ENCODE results near the gene KHDC3L.
"Not testable (repeated sequence)": the region's sequence is repeated elsewhere in the genome, so short reads cannot be mapped to it uniquely, and the experiment has no call there.

Gene KHDC3L

GRCh38 chr6:73368675-73369074 is 6.2 kb downstream of the KHDC3L start:
- H3K4me1 ChIP-seq (ENCODE audit: control insufficient read depth in 5 of 5, insufficient read depth in 5 of 5, low read length in 5 of 5), result no peaks in the 10 kb centered on the region
- no peaks in the 10 kb centered on the region for H3K27me3 ChIP-seq (ENCODE audit: control insufficient read depth in 5 of 5, insufficient read depth in 4 of 5, low read length in 5 of 5)
- peaks cover 0 to 13% (median 10%) of the 10 kb centered on the region in 5 donors for H3K9me3 ChIP-seq (ENCODE audit: control insufficient read depth in 5 of 5, low read length in 5 of 5)
- H3K27ac ChIP-seq (ENCODE audit: low read depth, low read length), result no peak overlapping the region
- no peaks in the 10 kb centered on the region for H3K36me3 ChIP-seq (ENCODE audit: control insufficient read depth in 5 of 5, insufficient read depth in 5 of 5, low read length in 5 of 5)
- no peak overlapping the region for H3K4me3 ChIP-seq (ENCODE audit: low read depth in 1 of 5, low read length in 5 of 5)
- H3K9ac ChIP-seq (ENCODE audit: low read length in 5 of 5), result no peak overlapping the region

GRCh38 chr6:73369157-73369556 is 6.7 kb downstream of the KHDC3L start:
- Histone ChIP-seq H3K36me3 (ENCODE audit: control insufficient read depth in 5 of 5, insufficient read depth in 5 of 5, low read length in 5 of 5) (no peaks in the 10 kb centered on the region), H3K9me3 (ENCODE audit: control insufficient read depth in 5 of 5, low read length in 5 of 5) (peaks cover 0 to 13% (median 10%) of the 10 kb centered on the region in 5 donors), H3K4me3 (ENCODE audit: low read depth in 1 of 5, low read length in 5 of 5) (no peak overlapping the region), H3K9ac (ENCODE audit: low read length in 5 of 5) (no peak overlapping the region), H3K4me1 (ENCODE audit: control insufficient read depth in 5 of 5, insufficient read depth in 5 of 5, low read length in 5 of 5) (no peaks in the 10 kb centered on the region), H3K27ac (ENCODE audit: low read depth, low read length) (no peak overlapping the region), H3K27me3 (ENCODE audit: control insufficient read depth in 5 of 5, insufficient read depth in 4 of 5, low read length in 5 of 5) (no peaks in the 10 kb centered on the region)

- Histone ChIP-seq H3K27ac (ENCODE audit: low read depth, low read length) (no peak within 1 kb of the TSS), H3K9me3 (ENCODE audit: control insufficient read depth in 5 of 5, low read length in 5 of 5) (peaks cover 0 to 13% (median 10%) of the 10 kb centered on the region in 5 donors), H3K9ac (ENCODE audit: low read length in 5 of 5) (no peak within 1 kb of the TSS), H3K36me3 (ENCODE audit: control insufficient read depth in 5 of 5, insufficient read depth in 5 of 5, low read length in 5 of 5) (no peaks in the 10 kb centered on the region), H3K4me3 (ENCODE audit: low read depth in 1 of 5, low read length in 5 of 5) (no peak within 1 kb of the TSS), H3K27me3 (ENCODE audit: control insufficient read depth in 5 of 5, insufficient read depth in 4 of 5, low read length in 5 of 5) (no peaks in the 10 kb centered on the region), H3K4me1 (ENCODE audit: control insufficient read depth in 5 of 5, insufficient read depth in 5 of 5, low read length in 5 of 5) (no peaks in the 10 kb centered on the region)
Measured at GRCh38 chr6:73369563-73369962, 7.1 kb downstream of the KHDC3L start, which contains the start of gene OOEP. OOEP (minus strand) TSS chr6:73369897; CDS start chr6:73369792, 105 bp downstream.

- H3K9me3 ChIP-seq (ENCODE audit: control insufficient read depth in 5 of 5, low read length in 5 of 5), result peaks cover 0 to 13% (median 10%) of the 10 kb centered on the region in 5 donors
- H3K27ac ChIP-seq (ENCODE audit: low read depth, low read length), result no peak overlapping the region
- H3K36me3 ChIP-seq (ENCODE audit: control insufficient read depth in 5 of 5, insufficient read depth in 5 of 5, low read length in 5 of 5), result no peaks in the 10 kb centered on the region
- no peaks in the 10 kb centered on the region for H3K4me1 ChIP-seq (ENCODE audit: control insufficient read depth in 5 of 5, insufficient read depth in 5 of 5, low read length in 5 of 5)
- no peaks in the 10 kb centered on the region for H3K27me3 ChIP-seq (ENCODE audit: control insufficient read depth in 5 of 5, insufficient read depth in 4 of 5, low read length in 5 of 5)
- H3K4me3 ChIP-seq (ENCODE audit: low read depth in 1 of 5, low read length in 5 of 5), result no peak overlapping the region
- no peak overlapping the region for H3K9ac ChIP-seq (ENCODE audit: low read length in 5 of 5)
Measured at GRCh38 chr6:73371984-73372383, 9.5 kb downstream of the KHDC3L start.

- Histone ChIP-seq H3K36me3 (ENCODE audit: control insufficient read depth in 5 of 5, insufficient read depth in 5 of 5, low read length in 5 of 5) (no peaks in the 10 kb centered on the region), H3K27me3 (ENCODE audit: control insufficient read depth in 5 of 5, insufficient read depth in 4 of 5, low read length in 5 of 5) (no peaks in the 10 kb centered on the region), H3K4me1 (ENCODE audit: control insufficient read depth in 5 of 5, insufficient read depth in 5 of 5, low read length in 5 of 5) (no peaks in the 10 kb centered on the region), H3K27ac (ENCODE audit: low read depth, low read length) (no peak overlapping the region), H3K9ac (ENCODE audit: low read length in 5 of 5) (no peak overlapping the region), H3K4me3 (ENCODE audit: low read depth in 1 of 5, low read length in 5 of 5) (no peak overlapping the region), H3K9me3 (ENCODE audit: control insufficient read depth in 5 of 5, low read length in 5 of 5) (peaks cover 0 to 13% (median 10%) of the 10 kb centered on the region in 5 donors)
Measured at GRCh38 chr6:73372516-73372915, 10.1 kb downstream of the KHDC3L start.

- Histone ChIP-seq H3K4me1 (ENCODE audit: control insufficient read depth in 5 of 5, insufficient read depth in 5 of 5, low read length in 5 of 5) (no peaks in the 10 kb centered on the region), H3K36me3 (ENCODE audit: control insufficient read depth in 5 of 5, insufficient read depth in 5 of 5, low read length in 5 of 5) (no peaks in the 10 kb centered on the region), H3K9me3 (ENCODE audit: control insufficient read depth in 5 of 5, low read length in 5 of 5) (peaks cover 0 to 11% (median 10%) of the 10 kb centered on the region in 5 donors), H3K4me3 (ENCODE audit: low read depth in 1 of 5, low read length in 5 of 5) (no peak overlapping the region), H3K27ac (ENCODE audit: low read depth, low read length) (no peak overlapping the region), H3K27me3 (ENCODE audit: control insufficient read depth in 5 of 5, insufficient read depth in 4 of 5, low read length in 5 of 5) (no peaks in the 10 kb centered on the region), H3K9ac (ENCODE audit: low read length in 5 of 5) (no peak overlapping the region)
Measured at GRCh38 chr6:73375216-73375615, 12.8 kb downstream of the KHDC3L start.

- Histone ChIP-seq H3K9ac (ENCODE audit: low read length in 5 of 5) (no peak overlapping the region), H3K27me3 (ENCODE audit: control insufficient read depth in 5 of 5, insufficient read depth in 4 of 5, low read length in 5 of 5) (no peaks in the 10 kb centered on the region), H3K27ac (ENCODE audit: low read depth, low read length) (no peak overlapping the region), H3K4me1 (ENCODE audit: control insufficient read depth in 5 of 5, insufficient read depth in 5 of 5, low read length in 5 of 5) (no peaks in the 10 kb centered on the region), H3K4me3 (ENCODE audit: low read depth in 1 of 5, low read length in 5 of 5) (no peak overlapping the region), H3K9me3 (ENCODE audit: control insufficient read depth in 5 of 5, low read length in 5 of 5) (peaks cover 0 to 5% (median 4%) of the 10 kb centered on the region in 5 donors), H3K36me3 (ENCODE audit: control insufficient read depth in 5 of 5, insufficient read depth in 5 of 5, low read length in 5 of 5) (no peaks in the 10 kb centered on the region)
Measured at GRCh38 chr6:73377225-73377624, 14.8 kb downstream of the KHDC3L start.

- H3K9me3 ChIP-seq (ENCODE audit: control insufficient read depth in 5 of 5, low read length in 5 of 5); H3K36me3 ChIP-seq (ENCODE audit: control insufficient read depth in 5 of 5, insufficient read depth in 5 of 5, low read length in 5 of 5); H3K4me3 ChIP-seq (ENCODE audit: low read depth in 1 of 5, low read length in 5 of 5); H3K4me1 ChIP-seq (ENCODE audit: control insufficient read depth in 5 of 5, insufficient read depth in 5 of 5, low read length in 5 of 5); H3K27ac ChIP-seq (ENCODE audit: low read depth, low read length); H3K27me3 ChIP-seq (ENCODE audit: control insufficient read depth in 5 of 5, insufficient read depth in 4 of 5, low read length in 5 of 5); H3K9ac ChIP-seq (ENCODE audit: low read length in 5 of 5): not testable (repeated sequence)
Measured at GRCh38 chr6:73381531-73381930, 19.1 kb downstream of the KHDC3L start.

GRCh38 chr6:73382462-73383113 is 20.1 kb downstream of the KHDC3L start:
- no peaks in the 10 kb centered on the region for H3K36me3 ChIP-seq (ENCODE audit: control insufficient read depth in 5 of 5, insufficient read depth in 5 of 5, low read length in 5 of 5)
- no peaks in the 10 kb centered on the region for H3K4me1 ChIP-seq (ENCODE audit: control insufficient read depth in 5 of 5, insufficient read depth in 5 of 5, low read length in 5 of 5)
- H3K9ac ChIP-seq (ENCODE audit: low read length in 5 of 5), result no peak overlapping the region
- no peak overlapping the region for H3K4me3 ChIP-seq (ENCODE audit: low read depth in 1 of 5, low read length in 5 of 5)
- H3K27me3 ChIP-seq (ENCODE audit: control insufficient read depth in 5 of 5, insufficient read depth in 4 of 5, low read length in 5 of 5), result no peaks in the 10 kb centered on the region
- H3K27ac ChIP-seq (ENCODE audit: low read depth, low read length), result no peak overlapping the region
- no peaks in the 10 kb centered on the region for H3K9me3 ChIP-seq (ENCODE audit: control insufficient read depth in 5 of 5, low read length in 5 of 5)

GRCh38 chr6:73388433-73388799 is 26.0 kb downstream of the KHDC3L start:
- peaks cover 0 to 12% (median 8%) of the 10 kb centered on the region in 5 donors for H3K4me1 ChIP-seq (ENCODE audit: control insufficient read depth in 5 of 5, insufficient read depth in 5 of 5, low read length in 5 of 5)
- H3K9ac ChIP-seq (ENCODE audit: low read length in 5 of 5), result peak overlapping the region in 4 of 5 donors; percentile 25 to 80 (median 72)
- H3K27ac ChIP-seq (ENCODE audit: low read depth, low read length), result no peak overlapping the region
- H3K36me3 ChIP-seq (ENCODE audit: control insufficient read depth in 5 of 5, insufficient read depth in 5 of 5, low read length in 5 of 5), result no peaks in the 10 kb centered on the region
- H3K27me3 ChIP-seq (ENCODE audit: control insufficient read depth in 5 of 5, insufficient read depth in 4 of 5, low read length in 5 of 5), result no peaks in the 10 kb centered on the region
- no peaks in the 10 kb centered on the region for H3K9me3 ChIP-seq (ENCODE audit: control insufficient read depth in 5 of 5, low read length in 5 of 5)
- H3K4me3 ChIP-seq (ENCODE audit: low read depth in 1 of 5, low read length in 5 of 5), result peak overlapping the region; percentile 71 to 83 (median 78)

Data from subcutaneous abdominal adipose tissue (tissue), 5 donors.